ENCODE results near the gene SCARB1.

- TF ChIP-seq CTCF (IDR thresholded peaks at IDR 0.05; ENCODE audit: insufficient read depth, low read length) (no peak), GABPA (IDR thresholded peaks at IDR 0.05; ENCODE audit: low read depth) (no peak), POLR2AphosphoS5 (IDR thresholded peaks at IDR 0.05; ENCODE audit: low read depth) (no peak)
- TF ChIP-seq, protein P1, sequence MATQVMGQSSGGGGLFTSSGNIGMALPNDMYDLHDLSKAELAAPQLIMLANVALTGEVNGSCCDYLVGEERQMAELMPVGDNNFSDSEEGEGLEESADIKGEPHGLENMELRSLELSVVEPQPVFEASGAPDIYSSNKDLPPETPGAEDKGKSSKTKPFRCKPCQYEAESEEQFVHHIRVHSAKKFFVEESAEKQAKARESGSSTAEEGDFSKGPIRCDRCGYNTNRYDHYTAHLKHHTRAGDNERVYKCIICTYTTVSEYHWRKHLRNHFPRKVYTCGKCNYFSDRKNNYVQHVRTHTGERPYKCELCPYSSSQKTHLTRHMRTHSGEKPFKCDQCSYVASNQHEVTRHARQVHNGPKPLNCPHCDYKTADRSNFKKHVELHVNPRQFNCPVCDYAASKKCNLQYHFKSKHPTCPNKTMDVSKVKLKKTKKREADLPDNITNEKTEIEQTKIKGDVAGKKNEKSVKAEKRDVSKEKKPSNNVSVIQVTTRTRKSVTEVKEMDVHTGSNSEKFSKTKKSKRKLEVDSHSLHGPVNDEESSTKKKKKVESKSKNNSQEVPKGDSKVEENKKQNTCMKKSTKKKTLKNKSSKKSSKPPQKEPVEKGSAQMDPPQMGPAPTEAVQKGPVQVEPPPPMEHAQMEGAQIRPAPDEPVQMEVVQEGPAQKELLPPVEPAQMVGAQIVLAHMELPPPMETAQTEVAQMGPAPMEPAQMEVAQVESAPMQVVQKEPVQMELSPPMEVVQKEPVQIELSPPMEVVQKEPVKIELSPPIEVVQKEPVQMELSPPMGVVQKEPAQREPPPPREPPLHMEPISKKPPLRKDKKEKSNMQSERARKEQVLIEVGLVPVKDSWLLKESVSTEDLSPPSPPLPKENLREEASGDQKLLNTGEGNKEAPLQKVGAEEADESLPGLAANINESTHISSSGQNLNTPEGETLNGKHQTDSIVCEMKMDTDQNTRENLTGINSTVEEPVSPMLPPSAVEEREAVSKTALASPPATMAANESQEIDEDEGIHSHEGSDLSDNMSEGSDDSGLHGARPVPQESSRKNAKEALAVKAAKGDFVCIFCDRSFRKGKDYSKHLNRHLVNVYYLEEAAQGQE (IDR thresholded peaks at IDR 0.05; ENCODE audit: insufficient replicate concordance, low read depth), result no peak
Measured at GRCh38 chr12:124769163-124769530, 94.5 kb downstream of the SCARB1 start.

Data from HL-60 (cell line).